ENCODE measurements around the gene PAX9.
"Not testable (repeated sequence)": the region's sequence is repeated elsewhere in the genome, so short reads cannot be mapped to it uniquely, and the experiment has no call there.

The PAX9 gene

GRCh38 chr14:36674659-36675058, 13.0 kb downstream of the PAX9 start:
- DNase-seq (ENCODE audit: low spot score), result no peak

- no peak for DNase-seq (ENCODE audit: low spot score)
Observed at GRCh38 chr14:36675581-36675980, 13.9 kb downstream of the PAX9 start.

- no peak for DNase-seq (ENCODE audit: low spot score)
Observed at GRCh38 chr14:36676236-36676635, 14.6 kb downstream of the PAX9 start.

- no peak for DNase-seq (ENCODE audit: low spot score)
Observed at GRCh38 chr14:36682338-36682737, 20.7 kb downstream of the PAX9 start.

- DNase-seq (ENCODE audit: low spot score), result no peak
Observed at GRCh38 chr14:36683083-36683724, 21.5 kb downstream of the PAX9 start.

GRCh38 chr14:36684946-36685345, 23.3 kb downstream of the PAX9 start:
- DNase-seq (ENCODE audit: low spot score), result no peak

- no peak for DNase-seq (ENCODE audit: low spot score)
Observed at GRCh38 chr14:36690311-36691040, 28.8 kb downstream of the PAX9 start.

- DNase-seq (ENCODE audit: low spot score), result not testable (repeated sequence)
Observed at GRCh38 chr14:36699420-36699819, 37.8 kb downstream of the PAX9 start.

- no peak for DNase-seq (ENCODE audit: low spot score)
Observed at GRCh38 chr14:36700651-36701050, 39.0 kb downstream of the PAX9 start.

- DNase-seq (ENCODE audit: low spot score), result no peak
Observed at GRCh38 chr14:36701132-36701531, 39.5 kb downstream of the PAX9 start.

- DNase-seq (ENCODE audit: low spot score), result no peak
Observed at GRCh38 chr14:36702474-36702873, 40.8 kb downstream of the PAX9 start.

- no peak for DNase-seq (ENCODE audit: low spot score)
Observed at GRCh38 chr14:36707570-36707969, 45.9 kb downstream of the PAX9 start.

- no peak for DNase-seq (ENCODE audit: low spot score)
Observed at GRCh38 chr14:36713960-36714703, 52.5 kb downstream of the PAX9 start.

- DNase-seq (ENCODE audit: low spot score), result no peak
Observed at GRCh38 chr14:36716614-36717184, 55.0 kb downstream of the PAX9 start.

GRCh38 chr14:36717363-36717762, 55.7 kb downstream of the PAX9 start:
- no peak for DNase-seq (ENCODE audit: low spot score)

GRCh38 chr14:36718216-36718615, 56.6 kb downstream of the PAX9 start:
- no peak for DNase-seq (ENCODE audit: low spot score)

- DNase-seq (ENCODE audit: low spot score), result no peak
Observed at GRCh38 chr14:36719823-36720222, 58.2 kb downstream of the PAX9 start.

GRCh38 chr14:36720657-36721056, 59.0 kb downstream of the PAX9 start:
- DNase-seq (ENCODE audit: low spot score), result no peak

GRCh38 chr14:36721877-36722276, 60.2 kb downstream of the PAX9 start:
- no peak for DNase-seq (ENCODE audit: low spot score)

- no peak for DNase-seq (ENCODE audit: low spot score)
Observed at GRCh38 chr14:36723530-36723929, 61.9 kb downstream of the PAX9 start.

- DNase-seq (ENCODE audit: low spot score), result no peak
Observed at GRCh38 chr14:36724162-36724561, 62.5 kb downstream of the PAX9 start.

GRCh38 chr14:36726128-36726527, 64.5 kb downstream of the PAX9 start:
- no peak for DNase-seq (ENCODE audit: low spot score)

Measured in CD4-positive, alpha-beta T cell treated with Interleukin-2 at 100 ng/mL for 4 hours (primary cell).